ENCODE data around the gene STK4. TPM values are rescaled to one million over a fixed set of nuclear protein-coding genes. Genes with fewer than 3 reads are reported as not detected.
A peak's percentile ranks its signal among the peaks of the same experiment; 100 is the strongest.

Gene STK4
- polyA plus RNA-seq, 1 donor from 2014 or later: 14.0 TPM

DNA sequence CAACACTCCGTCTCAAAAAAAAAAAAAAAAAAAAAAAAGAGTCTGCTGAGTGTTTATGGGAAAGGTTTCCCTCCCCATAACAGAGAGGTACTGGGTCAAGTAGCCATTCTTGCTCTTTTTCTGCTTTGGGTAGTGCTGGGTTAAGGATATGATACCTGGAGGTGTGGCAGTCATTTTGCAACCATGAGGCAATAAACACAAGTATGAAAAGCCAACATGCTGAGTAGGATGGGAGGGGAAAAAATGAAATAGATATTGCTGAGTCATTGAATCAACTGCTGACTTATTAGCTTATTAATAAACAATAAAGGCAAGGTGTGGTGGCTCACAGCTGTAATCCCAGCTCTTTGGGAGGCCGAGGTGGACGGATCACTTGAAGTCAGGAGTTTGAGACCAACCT, 3.8 kb upstream of the STK4 start:
- no peak overlapping the region for H3K9ac ChIP-seq (ENCODE audit: low read length)
- no peak overlapping the region for H2AFZ ChIP-seq (ENCODE audit: low read depth, low read length)
- H3K27me3 ChIP-seq (ENCODE audit: insufficient read depth, low read depth, low read length): no peaks in the 10 kb centered on the region
- H3K27ac ChIP-seq (ENCODE audit: low read length): no peak overlapping the region
- TF ChIP-seq MXI1 (conservative IDR thresholded peaks at IDR 0.05; ENCODE audit: poor library complexity, severe bottlenecking): no peak
- H3K36me3 ChIP-seq (ENCODE audit: insufficient read depth, low read length): no peaks in the 10 kb centered on the region
- H3K4me2 ChIP-seq (ENCODE audit: low read length): no peak overlapping the region
- no peaks in the 10 kb centered on the region for H3F3A ChIP-seq (ENCODE audit: insufficient read depth, low read length, poor library complexity, severe bottlenecking)
- no peaks in the 10 kb centered on the region for H3K9me3 ChIP-seq (ENCODE audit: low read length)
- H3K79me2 ChIP-seq (replicated peaks; ENCODE audit: insufficient read depth, low read length): peaks cover 27% of the 10 kb centered on the region
- no peaks in the 10 kb centered on the region for H3K9me2 ChIP-seq (ENCODE audit: insufficient read depth, low read length)
- no peak overlapping the region for H3K4me3 ChIP-seq (ENCODE audit: low read length)
- H4K20me1 ChIP-seq (ENCODE audit: insufficient read depth): no peaks in the 10 kb centered on the region

DNA sequence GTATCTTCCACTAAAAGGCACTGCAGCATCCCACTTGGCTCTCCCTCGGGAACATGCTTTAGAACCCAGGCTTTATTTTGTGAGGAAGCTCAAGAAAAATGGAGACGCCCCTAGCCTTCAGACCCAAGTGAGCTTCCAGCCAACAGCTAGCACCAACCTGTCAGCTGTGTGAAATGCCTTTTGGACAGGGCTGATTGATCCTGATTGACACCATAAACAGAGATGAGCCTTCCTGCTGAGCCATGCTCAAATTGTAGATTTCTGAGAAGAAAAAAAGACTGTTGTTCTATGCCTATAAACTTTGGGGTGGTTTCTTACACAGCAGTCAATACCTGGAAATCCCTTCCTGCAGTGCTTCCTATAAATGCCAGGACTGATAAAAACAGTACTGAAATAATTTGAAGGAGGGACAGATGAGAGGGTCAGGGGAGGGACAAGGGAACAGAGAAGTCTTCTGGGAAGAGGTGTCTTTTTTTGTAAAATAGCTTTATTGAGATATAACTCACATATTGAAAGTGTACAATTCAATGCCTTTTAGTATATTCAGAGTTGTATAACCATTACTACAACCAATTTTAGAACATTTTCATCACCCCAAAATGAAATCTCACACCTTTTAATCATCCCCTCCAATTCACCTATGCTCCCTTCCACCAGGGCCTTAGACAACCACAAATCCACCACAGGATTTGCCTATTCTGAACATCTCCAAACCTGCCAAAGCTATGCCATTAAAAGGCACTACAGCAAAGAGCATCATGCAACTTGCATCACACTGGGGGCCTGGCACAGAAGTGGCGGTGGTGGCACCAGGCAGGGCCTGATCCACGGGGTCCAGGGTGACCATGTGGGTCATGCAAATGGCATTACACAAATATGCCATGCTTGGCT, 2.7 kb upstream of the STK4 start:
- H3K9ac ChIP-seq (ENCODE audit: low read length): no peak overlapping the region
- no peaks in the 10 kb centered on the region for H3F3A ChIP-seq (ENCODE audit: insufficient read depth, low read length, poor library complexity, severe bottlenecking)
- H3K9me3 ChIP-seq (ENCODE audit: low read length): no peaks in the 10 kb centered on the region
- peak overlapping the region; percentile 30 for H3K27ac ChIP-seq (ENCODE audit: low read length)
- H3K36me3 ChIP-seq (ENCODE audit: insufficient read depth, low read length): no peaks in the 10 kb centered on the region
- no peak overlapping the region for H3K4me2 ChIP-seq (ENCODE audit: low read length)
- no peak overlapping the region for H2AFZ ChIP-seq (ENCODE audit: low read depth, low read length)
- H3K79me2 ChIP-seq (replicated peaks; ENCODE audit: insufficient read depth, low read length): peaks cover 29% of the 10 kb centered on the region
- no peak overlapping the region for H3K4me3 ChIP-seq (ENCODE audit: low read length)
- H3K27me3 ChIP-seq (ENCODE audit: insufficient read depth, low read depth, low read length): no peaks in the 10 kb centered on the region
- H3K9me2 ChIP-seq (ENCODE audit: insufficient read depth, low read length): no peaks in the 10 kb centered on the region
- no peaks in the 10 kb centered on the region for H4K20me1 ChIP-seq (ENCODE audit: insufficient read depth)
- no peak for TF ChIP-seq RAD21 (conservative IDR thresholded peaks at IDR 0.05)
- TF ChIP-seq, protein P1, sequence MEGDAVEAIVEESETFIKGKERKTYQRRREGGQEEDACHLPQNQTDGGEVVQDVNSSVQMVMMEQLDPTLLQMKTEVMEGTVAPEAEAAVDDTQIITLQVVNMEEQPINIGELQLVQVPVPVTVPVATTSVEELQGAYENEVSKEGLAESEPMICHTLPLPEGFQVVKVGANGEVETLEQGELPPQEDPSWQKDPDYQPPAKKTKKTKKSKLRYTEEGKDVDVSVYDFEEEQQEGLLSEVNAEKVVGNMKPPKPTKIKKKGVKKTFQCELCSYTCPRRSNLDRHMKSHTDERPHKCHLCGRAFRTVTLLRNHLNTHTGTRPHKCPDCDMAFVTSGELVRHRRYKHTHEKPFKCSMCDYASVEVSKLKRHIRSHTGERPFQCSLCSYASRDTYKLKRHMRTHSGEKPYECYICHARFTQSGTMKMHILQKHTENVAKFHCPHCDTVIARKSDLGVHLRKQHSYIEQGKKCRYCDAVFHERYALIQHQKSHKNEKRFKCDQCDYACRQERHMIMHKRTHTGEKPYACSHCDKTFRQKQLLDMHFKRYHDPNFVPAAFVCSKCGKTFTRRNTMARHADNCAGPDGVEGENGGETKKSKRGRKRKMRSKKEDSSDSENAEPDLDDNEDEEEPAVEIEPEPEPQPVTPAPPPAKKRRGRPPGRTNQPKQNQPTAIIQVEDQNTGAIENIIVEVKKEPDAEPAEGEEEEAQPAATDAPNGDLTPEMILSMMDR (IDR thresholded peaks at IDR 0.05; ENCODE audit: poor library complexity, severe bottlenecking): no peak
- peak; percentile 72 for TF ChIP-seq EP300 (conservative IDR thresholded peaks at IDR 0.05; ENCODE audit: poor library complexity, severe bottlenecking)
- no peak for TF ChIP-seq SMC3 (conservative IDR thresholded peaks at IDR 0.05; ENCODE audit: poor library complexity)
- TF ChIP-seq EZH2 (IDR thresholded peaks at IDR 0.05; ENCODE audit: borderline replicate concordance, insufficient read depth, low read length, poor library complexity, severe bottlenecking): no peak
- no peak for TF ChIP-seq REST (IDR thresholded peaks at IDR 0.05; ENCODE audit: borderline replicate concordance)
- TF ChIP-seq MXI1 (conservative IDR thresholded peaks at IDR 0.05; ENCODE audit: poor library complexity, severe bottlenecking): no peak
- TF ChIP-seq POLR2AphosphoS5 (IDR thresholded peaks at IDR 0.05): peak; percentile 36
- TF ChIP-seq TAF1 (IDR thresholded peaks at IDR 0.05; ENCODE audit: low read depth): no peak
